ENCODE measurements around the gene FAM89B.
A peak's percentile ranks its signal among the peaks of the same experiment; 100 is the strongest.

Gene FAM89B

DNA sequence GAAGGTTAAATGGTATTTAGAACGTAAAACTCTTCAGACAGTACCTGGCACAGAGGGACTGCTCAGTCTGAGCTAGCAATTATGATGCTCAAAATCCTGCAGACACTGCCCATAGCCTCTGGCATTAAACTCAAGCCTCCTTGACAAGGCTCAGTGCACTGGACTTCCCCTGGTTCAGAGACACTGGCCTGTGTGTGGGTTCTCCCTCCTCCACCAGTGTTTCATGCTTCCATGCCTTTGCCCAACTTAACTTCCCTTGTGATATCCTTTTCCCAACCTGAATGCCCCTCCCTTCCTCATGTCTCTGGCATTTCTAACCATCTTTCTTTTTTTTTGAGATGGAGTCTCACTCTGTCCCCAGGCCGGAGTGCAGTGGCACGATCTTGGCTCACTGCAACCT is 23.2 kb upstream of the FAM89B start:
- TF ChIP-seq EZH2phosphoT487 (conservative IDR thresholded peaks at IDR 0.05; ENCODE audit: low read length): no peak
- TF ChIP-seq CTCF (IDR thresholded peaks at IDR 0.05; ENCODE audit: insufficient read depth, low read length, poor library complexity, severe bottlenecking): no peak
- no peaks in the 10 kb centered on the region for H3K9me2 ChIP-seq (replicated peaks; ENCODE audit: insufficient read depth, low read length)
- H2AFZ ChIP-seq (ENCODE audit: low read depth, low read length, severe bottlenecking): no peak overlapping the region
- no peaks in the 10 kb centered on the region for H3K36me3 ChIP-seq (ENCODE audit: low read length)
- H3K79me2 ChIP-seq (ENCODE audit: insufficient read depth, low read length): no peaks in the 10 kb centered on the region
- H3F3A ChIP-seq (ENCODE audit: insufficient read depth): peaks cover 11% of the 10 kb centered on the region
- no peak overlapping the region for H3K4me3 ChIP-seq (ENCODE audit: insufficient read depth, low read length, poor library complexity, severe bottlenecking)
- no peaks in the 10 kb centered on the region for H3K9me3 ChIP-seq (ENCODE audit: insufficient read depth, low read length)
- no peaks in the 10 kb centered on the region for H4K20me1 ChIP-seq (ENCODE audit: low read depth, low read length)
- H3K4me2 ChIP-seq (ENCODE audit: low read depth, low read length, poor library complexity, severe bottlenecking): no peak overlapping the region
- H3K9ac ChIP-seq (ENCODE audit: low read length): no peak overlapping the region
- no peaks in the 10 kb centered on the region for H3K27me3 ChIP-seq (ENCODE audit: low read length)
- H3K27ac ChIP-seq (ENCODE audit: low read depth, low read length): no peak overlapping the region

- H3K4me2 ChIP-seq (ENCODE audit: low read depth, low read length, poor library complexity, severe bottlenecking): peak overlapping the region; percentile 0
- H3K27me3 ChIP-seq (ENCODE audit: low read length): no peaks in the 10 kb centered on the region
- no peak overlapping the region for H2AFZ ChIP-seq (ENCODE audit: low read depth, low read length, severe bottlenecking)
- H4K20me1 ChIP-seq (ENCODE audit: low read depth, low read length): no peaks in the 10 kb centered on the region
- H3K79me2 ChIP-seq (ENCODE audit: insufficient read depth, low read length): no peaks in the 10 kb centered on the region
- H3K9ac ChIP-seq (ENCODE audit: low read length): no peak overlapping the region
- TF ChIP-seq CTCF (IDR thresholded peaks at IDR 0.05; ENCODE audit: insufficient read depth, low read length, poor library complexity, severe bottlenecking) (peak; percentile 86), EZH2phosphoT487 (conservative IDR thresholded peaks at IDR 0.05; ENCODE audit: low read length) (no peak)
- H3F3A ChIP-seq (ENCODE audit: insufficient read depth): 0 out of 2 replicates have a peak, but pooled peaks cover 1% of the 10 kb centered on the region
- no peaks in the 10 kb centered on the region for H3K9me2 ChIP-seq (replicated peaks; ENCODE audit: insufficient read depth, low read length)
- H3K36me3 ChIP-seq (ENCODE audit: low read length): no peaks in the 10 kb centered on the region
- H3K4me3 ChIP-seq (ENCODE audit: insufficient read depth, low read length, poor library complexity, severe bottlenecking): no peak overlapping the region
- H3K9me3 ChIP-seq (ENCODE audit: insufficient read depth, low read length): no peaks in the 10 kb centered on the region
- no peak overlapping the region for H3K27ac ChIP-seq (ENCODE audit: low read depth, low read length)
Observed at GRCh38 chr11:65551572-65552387, 20.6 kb upstream of the FAM89B start.

GRCh38 chr11:65552388-65552951 is 19.9 kb upstream of the FAM89B start:
- Histone ChIP-seq H3K4me3 (ENCODE audit: insufficient read depth, low read length, poor library complexity, severe bottlenecking) (no peak overlapping the region), H3K27me3 (ENCODE audit: low read length) (no peaks in the 10 kb centered on the region), H3F3A (ENCODE audit: insufficient read depth) (no peaks in the 10 kb centered on the region), H3K36me3 (ENCODE audit: low read length) (no peaks in the 10 kb centered on the region), H3K9me2 (replicated peaks; ENCODE audit: insufficient read depth, low read length) (no peaks in the 10 kb centered on the region), H2AFZ (ENCODE audit: low read depth, low read length, severe bottlenecking) (no peak overlapping the region), H3K9me3 (ENCODE audit: insufficient read depth, low read length) (no peaks in the 10 kb centered on the region), H3K9ac (ENCODE audit: low read length) (no peak overlapping the region), H3K27ac (ENCODE audit: low read depth, low read length) (no peak overlapping the region), H4K20me1 (ENCODE audit: low read depth, low read length) (no peaks in the 10 kb centered on the region), H3K79me2 (ENCODE audit: insufficient read depth, low read length) (no peaks in the 10 kb centered on the region), H3K4me2 (ENCODE audit: low read depth, low read length, poor library complexity, severe bottlenecking) (no peak overlapping the region)
- TF ChIP-seq EZH2phosphoT487 (conservative IDR thresholded peaks at IDR 0.05; ENCODE audit: low read length): no peak
- no peak for TF ChIP-seq CTCF (IDR thresholded peaks at IDR 0.05; ENCODE audit: insufficient read depth, low read length, poor library complexity, severe bottlenecking)

Measured in SU-DHL-6 (cell line).